HG03108 (cell line): ENCODE data around the gene TGM3.

ENCODE experiments used
- ATAC-seq: cut with Tn5 transposase; IDR thresholded peaks from one replicate; pipeline ENCODE4 v1.9.1; 2021; ENCODE audit warnings: moderate library complexity; ENCODE audit not compliant: unreplicated experiment

Gene TGM3

GRCh38 chr20:2283706-2284423 is 11.9 kb upstream of the TGM3 start:
- no peak for ATAC-seq

- no peak for ATAC-seq
These were observed 10.6 kb upstream of the TGM3 start for GRCh38 chr20:2285193-2285592.

- no peak for ATAC-seq
These were observed 10.2 kb upstream of the TGM3 start for GRCh38 chr20:2285613-2286012.

DNA sequence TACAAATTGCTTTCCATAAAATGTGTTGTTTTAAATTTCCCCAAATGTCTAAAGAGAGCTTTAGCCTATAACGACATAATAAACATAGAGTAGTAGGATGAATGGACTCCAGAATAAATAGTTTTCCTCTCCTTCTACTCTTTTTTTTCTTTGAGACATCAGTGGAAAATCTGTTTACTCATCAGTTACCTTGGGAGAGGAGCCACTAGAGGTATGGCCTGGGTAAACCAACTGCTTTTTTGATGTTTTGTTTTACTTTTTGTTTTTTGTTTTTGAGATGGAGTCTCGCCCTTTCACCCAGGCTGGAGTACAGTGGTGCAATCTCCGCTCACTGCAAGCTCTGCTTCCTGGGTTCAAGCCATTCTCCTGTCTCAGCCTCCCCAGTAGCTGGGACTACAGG is 8.3 kb upstream of the TGM3 start:
- no peak for ATAC-seq

DNA sequence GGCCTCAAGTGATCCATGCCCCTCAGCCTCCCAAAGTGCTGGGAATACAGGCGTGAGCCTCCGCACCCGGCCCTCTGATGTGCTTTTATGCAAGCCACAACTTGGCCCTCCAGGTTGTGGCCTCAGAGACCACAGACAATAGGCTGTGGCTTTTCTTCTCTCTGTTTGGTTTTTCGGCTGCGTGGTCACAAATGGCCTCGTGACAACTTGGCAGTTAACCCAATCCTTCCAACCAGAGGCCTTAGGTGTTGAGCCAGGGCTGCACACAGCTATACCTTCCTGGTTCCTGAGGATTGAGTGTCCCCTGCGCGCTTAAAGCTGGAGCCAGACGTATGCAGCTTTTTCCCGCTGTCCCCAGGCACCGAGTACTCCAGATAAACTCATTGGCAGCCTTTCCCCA is 6.3 kb upstream of the TGM3 start:
- no peak for ATAC-seq

DNA sequence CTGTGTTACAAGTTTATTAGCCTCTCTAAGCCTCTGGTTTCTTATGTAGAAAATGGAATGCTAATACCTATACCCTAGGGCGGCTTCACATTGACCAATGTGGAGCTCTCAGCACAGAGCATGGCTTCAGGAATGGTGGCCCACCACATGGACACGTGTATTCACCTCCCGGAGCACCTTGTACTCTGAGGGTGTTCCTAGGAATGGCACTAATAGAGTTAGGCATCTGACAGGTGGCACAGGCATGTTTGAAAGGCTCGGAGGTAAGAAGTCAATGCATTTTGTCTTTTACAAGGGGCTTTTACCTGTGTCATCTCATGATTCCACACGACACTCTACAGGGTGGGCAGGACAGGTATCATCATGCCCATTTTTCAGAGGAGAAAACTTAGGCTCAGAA is 5.3 kb upstream of the TGM3 start:
- no peak for ATAC-seq

GRCh38 chr20:2292416-2293110 is 3.2 kb upstream of the TGM3 start:
- ATAC-seq, result no peak

- no peak for ATAC-seq
These were observed 2.3 kb upstream of the TGM3 start for GRCh38 chr20:2293486-2293885.

GRCh38 chr20:2293971-2294370 is 1.8 kb upstream of the TGM3 start:
- ATAC-seq, result no peak

- ATAC-seq, result no peak
These were observed 515 bp upstream of the TGM3 start for GRCh38 chr20:2295286-2295685.

- no peak for ATAC-seq
These were observed 939 bp downstream of the TGM3 start for GRCh38 chr20:2296524-2297356.

DNA sequence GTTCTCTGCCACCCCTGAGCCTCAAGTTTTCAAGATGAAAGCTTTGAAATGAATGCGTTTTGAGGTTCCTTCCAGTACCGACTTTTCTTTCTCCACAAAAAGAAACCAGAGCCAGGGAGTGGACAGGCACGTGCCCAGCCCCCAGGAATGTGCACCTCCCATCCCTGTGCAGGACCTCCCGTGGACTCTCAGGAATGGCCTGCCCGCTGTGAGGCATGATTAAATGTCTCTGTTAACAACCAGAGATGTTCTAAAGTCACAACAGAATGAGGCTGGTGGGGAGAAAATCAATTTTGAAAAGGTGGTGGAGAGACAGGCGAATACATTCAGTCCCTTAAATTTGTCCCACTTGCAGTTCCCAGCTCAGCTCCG is 1.5 kb downstream of the TGM3 start:
- no peak for ATAC-seq

GRCh38 chr20:2298116-2298515 is 2.3 kb downstream of the TGM3 start:
- ATAC-seq, result no peak

GRCh38 chr20:2298701-2299100 is 2.9 kb downstream of the TGM3 start:
- ATAC-seq, result no peak

DNA sequence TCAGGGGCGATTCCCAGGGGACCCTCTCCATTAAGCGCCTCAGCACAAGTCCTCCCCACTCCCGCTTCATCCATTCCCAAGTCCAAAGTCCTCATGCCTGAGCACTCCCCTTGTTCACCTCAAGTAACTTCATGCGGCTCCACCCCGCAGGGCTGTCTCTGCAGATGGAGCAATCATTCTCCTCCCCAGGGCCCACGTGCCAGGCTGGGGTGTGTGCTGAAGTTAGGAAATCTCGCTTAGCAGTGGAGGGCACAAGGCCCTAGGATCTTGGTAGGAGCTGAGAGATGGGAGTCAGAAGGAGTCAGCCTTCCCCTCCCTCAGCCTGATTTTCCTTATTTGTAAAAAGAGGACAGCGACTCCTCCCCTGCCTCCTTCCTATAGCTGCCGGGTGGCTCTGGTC is 3.5 kb downstream of the TGM3 start:
- ATAC-seq, result no peak

- no peak for ATAC-seq
These were observed 4.2 kb downstream of the TGM3 start for GRCh38 chr20:2300002-2300401.

- ATAC-seq, result no peak
These were observed 4.6 kb downstream of the TGM3 start for GRCh38 chr20:2300420-2300819.

- peak; percentile 81 for ATAC-seq
These were observed 5.4 kb downstream of the TGM3 start for GRCh38 chr20:2301164-2301622.

DNA sequence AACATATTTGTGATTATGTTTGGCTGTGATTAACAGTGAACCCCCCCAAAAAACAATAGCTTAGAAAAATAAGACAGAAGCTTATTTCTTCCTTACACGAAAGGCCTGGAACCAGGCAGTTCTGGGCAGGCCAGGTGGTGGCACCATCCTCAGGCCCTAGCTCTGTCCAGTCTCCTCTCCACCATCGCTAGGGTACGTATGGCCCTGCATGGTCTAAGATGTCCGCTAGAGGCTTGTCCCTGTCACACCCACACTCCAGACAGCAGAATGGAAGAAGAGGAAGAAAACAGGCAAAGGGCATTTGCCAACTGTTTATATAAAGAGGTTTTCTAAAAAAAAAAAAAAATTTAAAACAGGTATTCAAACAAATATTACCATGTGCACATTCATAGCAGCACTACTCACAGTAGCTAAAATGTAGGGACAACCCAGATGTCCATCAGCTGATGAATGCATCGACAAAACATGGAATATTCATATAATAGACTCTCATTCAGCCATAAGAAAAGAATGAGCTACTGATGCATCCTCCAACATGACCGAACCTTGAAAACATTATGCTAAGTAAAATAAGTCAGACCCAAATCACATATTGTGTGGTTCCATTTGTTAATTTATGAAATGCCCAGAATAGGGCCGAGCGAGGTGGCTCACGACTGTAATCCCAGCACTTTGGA is 6.7 kb downstream of the TGM3 start:
- ATAC-seq, result no peak

GRCh38 chr20:2303673-2304072 is 7.9 kb downstream of the TGM3 start:
- no peak for ATAC-seq

DNA sequence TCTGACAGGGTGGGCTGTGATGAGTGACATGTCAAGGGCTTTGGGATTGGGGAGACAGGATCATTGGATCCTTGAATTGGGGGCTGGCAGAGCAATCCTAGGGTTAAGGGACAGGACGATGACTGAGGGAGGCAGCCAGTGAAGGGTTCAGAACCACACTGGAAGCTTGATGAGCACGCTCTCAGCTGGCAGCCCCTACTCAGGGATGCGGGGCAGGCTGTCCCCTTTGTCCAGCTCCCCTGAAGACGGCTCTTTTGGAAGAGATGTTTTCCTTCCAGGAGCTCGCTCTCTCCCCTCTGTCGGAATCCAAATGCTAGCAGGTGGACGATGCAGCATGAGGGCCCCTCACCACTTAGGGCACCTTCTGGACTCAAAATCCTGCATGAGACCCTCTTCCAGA is 8.4 kb downstream of the TGM3 start:
- ATAC-seq, result no peak
